Ascending aorta (tissue), 2 donors: ENCODE measurements around the gene NKD1. TPM values are rescaled to one million over a fixed set of nuclear protein-coding genes. Genes with fewer than 3 reads are reported as not detected.

Experiments
- DNase-seq, 2 donors: peaks; one replicate each; pipeline ENCODE4 v3.0.0-alpha.2; 2019; ENCODE audit warnings: low spot score in 2 of 2
- H3K27ac ChIP-seq, 2 donors: fragments of 200-600 bp; sonication (generic); one replicate each; pipeline ENCODE4 v1.5.1; 2016 to 2017; ENCODE audit warnings: mild to moderate bottlenecking in 1 of 2
- H3K27me3 ChIP-seq: fragments of 200-600 bp; sonication (generic); one replicate; pipeline ENCODE4 v1.5.1; 2017
- H3K36me3 ChIP-seq, 2 donors: fragments of 200-600 bp; sonication (generic); one replicate each; pipeline ENCODE4 v1.5.1; 2016
- H3K4me1 ChIP-seq, 2 donors: fragments of 200-600 bp; sonication (generic); one replicate each; pipeline ENCODE4 v1.5.1; 2016 to 2017; ENCODE audit warnings: mild to moderate bottlenecking in 1 of 2
- H3K4me3 ChIP-seq, 2 donors: fragments of 200-600 bp; sonication (generic); one replicate each; pipeline ENCODE4 v1.5.1; 2016 to 2017; ENCODE audit warnings: mild to moderate bottlenecking in 1 of 2
- H3K9me3 ChIP-seq, 2 donors: fragments of 200-600 bp; sonication (generic); one replicate each; pipeline ENCODE4 v1.5.1; 2016
- CTCF ChIP-seq, 3 experiments: fragments of 200-600 bp in 2 of 3; fragments of 450-650 bp in 1 of 3; sonication (generic) in 2 of 3; IDR thresholded peaks; one replicate each; pipeline ENCODE4 v1.5.1; 2016 to 2019; ENCODE audit warnings: antibody characterized with exemption in 3 of 3, mild to moderate bottlenecking in 1 of 3, moderate library complexity in 1 of 3
- intact Hi-C: fragments of 100-400 bp; cut with DNase I; formaldehyde crosslinking; loops from one replicate; pipeline ENCODE4 v1.15.1; 2023
- total RNA-seq: library from RNA; depleted of rRNA; stranded (reverse); fragments of >200 nt; gene quantifications from one replicate; pipeline ENCODE4 v1.1.0, GENCODE V29; 2016

NKD1 gene
- total RNA-seq, 1 donor from 2014 or later, result 33.2 TPM

DNA sequence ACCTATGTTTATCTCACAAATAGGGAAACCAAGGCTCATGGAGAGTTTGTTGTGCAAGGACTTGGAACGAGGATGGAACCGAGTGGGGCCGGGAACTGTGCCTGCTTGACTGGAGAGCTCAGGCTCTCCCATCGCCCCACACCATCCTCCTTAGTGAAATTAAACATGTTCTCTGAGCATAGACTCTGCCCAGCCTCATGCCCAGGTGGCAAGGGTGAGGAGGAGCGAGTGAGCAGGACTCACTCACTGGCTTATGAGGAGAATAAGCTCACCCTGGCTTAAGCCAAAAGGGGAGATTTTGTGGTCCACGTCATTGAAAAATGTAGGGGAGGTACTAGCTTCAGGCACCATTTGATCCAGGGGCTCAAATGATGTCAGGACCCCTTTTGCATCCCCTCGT lies 44.8 kb downstream of the NKD1 start:
- no peaks in the 10 kb centered on the region for H3K36me3 ChIP-seq
- H3K27ac ChIP-seq, result no peak overlapping the region
- H3K4me1 ChIP-seq, result peaks cover 9 to 20% of the 10 kb centered on the region in 2 donors
- no peak overlapping the region for H3K4me3 ChIP-seq
- H3K9me3 ChIP-seq, result no peaks in the 10 kb centered on the region
- intact Hi-C loops, result no loop called here
- no peaks in the 10 kb centered on the region for H3K27me3 ChIP-seq
- no peak for TF ChIP-seq CTCF (IDR thresholded peaks at IDR 0.05)
- DNase-seq, result no peak

- no peak for DNase-seq
- Histone ChIP-seq H3K4me3 (no peak overlapping the region), H3K27me3 (no peaks in the 10 kb centered on the region), H3K4me1 (peaks cover 15 to 26% of the 10 kb centered on the region in 2 donors), H3K9me3 (no peaks in the 10 kb centered on the region), H3K27ac (no peak overlapping the region), H3K36me3 (no peaks in the 10 kb centered on the region)
- intact Hi-C loops, result no loop called here
- TF ChIP-seq CTCF (IDR thresholded peaks at IDR 0.05), result peak in 1 of 3 experiments; percentile 9
These were observed 45.4 kb downstream of the NKD1 start for GRCh38 chr16:50593410-50594150.

DNA sequence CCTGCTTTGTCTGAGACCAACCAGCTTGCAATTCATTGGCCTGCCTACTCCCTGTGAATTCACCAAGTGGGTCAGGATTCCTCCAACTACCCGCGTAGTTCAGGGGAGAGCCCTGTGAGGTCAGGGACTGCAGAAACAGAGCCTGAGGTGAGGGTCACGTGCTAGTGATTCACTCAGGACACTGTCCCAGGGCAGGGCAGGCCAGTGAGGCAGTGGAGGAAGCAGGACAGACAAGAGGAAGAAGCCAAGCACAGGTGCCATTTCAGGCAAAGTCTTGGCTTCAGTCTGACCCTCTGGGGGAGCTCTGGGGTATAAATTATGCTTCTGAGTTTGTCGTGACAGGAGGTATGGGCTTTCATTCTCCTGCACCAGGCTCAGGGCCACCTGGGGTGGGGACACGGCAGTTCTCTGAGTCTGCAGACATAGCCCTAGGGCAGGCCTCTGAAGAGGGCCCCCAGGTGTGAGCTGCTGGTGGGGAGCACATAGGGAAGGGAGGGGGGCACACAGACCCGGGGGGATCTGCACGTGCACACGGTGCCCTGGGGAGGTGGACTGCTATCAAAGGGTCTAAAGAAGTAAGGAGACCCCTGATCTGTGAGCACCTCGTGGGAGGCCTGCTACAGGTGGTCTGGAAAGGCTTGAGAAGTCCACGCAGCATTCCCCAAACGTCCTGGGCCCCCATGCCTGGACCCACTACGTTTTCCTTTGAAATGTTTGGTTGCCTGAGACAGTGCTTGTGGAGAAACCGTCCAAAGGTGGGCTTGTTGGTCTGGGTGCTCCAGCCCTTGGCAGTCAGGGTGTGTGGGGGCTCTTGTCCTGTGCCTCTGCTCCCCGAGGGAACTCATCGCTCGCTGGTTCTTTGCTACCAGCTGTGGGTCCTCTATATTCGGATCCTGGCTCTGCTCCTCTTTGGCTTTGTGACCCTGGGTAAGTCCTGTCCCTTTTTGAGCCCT lies 46.4 kb downstream of the NKD1 start:
- peaks cover 19 to 34% of the 10 kb centered on the region in 2 donors for H3K4me1 ChIP-seq

DNA sequence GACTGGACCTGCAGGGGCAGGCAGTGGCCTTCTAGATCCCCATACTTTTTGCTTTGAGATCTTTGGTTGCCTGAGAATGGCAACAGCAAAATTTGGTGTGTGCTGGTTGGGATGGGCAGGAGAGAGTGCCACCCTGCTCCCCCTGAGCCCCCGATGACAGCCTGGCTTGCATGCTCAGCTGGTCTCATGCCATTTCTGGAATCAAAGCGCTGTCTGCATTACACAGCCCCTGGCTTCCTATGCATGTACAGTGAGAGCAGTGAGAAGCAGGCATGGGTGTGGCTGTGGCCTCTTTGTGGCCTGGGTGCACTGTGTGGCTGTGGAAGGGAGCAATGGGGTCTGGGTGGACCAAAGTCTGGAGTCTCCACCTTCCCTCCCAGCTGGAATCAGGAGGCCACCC lies 47.7 kb downstream of the NKD1 start:
- intact Hi-C loops, result no loop called here
- H3K9me3 ChIP-seq, result no peaks in the 10 kb centered on the region
- H3K36me3 ChIP-seq, result no peaks in the 10 kb centered on the region
- DNase-seq, result no peak
- H3K27ac ChIP-seq, result no peak overlapping the region
- H3K27me3 ChIP-seq, result no peaks in the 10 kb centered on the region
- H3K4me1 ChIP-seq, result peaks cover 23 to 44% of the 10 kb centered on the region in 2 donors
- no peak overlapping the region for H3K4me3 ChIP-seq
- TF ChIP-seq CTCF (IDR thresholded peaks at IDR 0.05), result no peak

More for the DNA sequence above, 46.4 kb downstream of the NKD1 start:
- Histone ChIP-seq H3K4me3 (no peak overlapping the region), H3K36me3 (no peaks in the 10 kb centered on the region), H3K27ac (no peak overlapping the region), H3K9me3 (no peaks in the 10 kb centered on the region), H3K27me3 (no peaks in the 10 kb centered on the region)
- TF ChIP-seq CTCF (IDR thresholded peaks at IDR 0.05), result no peak
- no peak for DNase-seq
- intact Hi-C loops, result no loop called here

DNA sequence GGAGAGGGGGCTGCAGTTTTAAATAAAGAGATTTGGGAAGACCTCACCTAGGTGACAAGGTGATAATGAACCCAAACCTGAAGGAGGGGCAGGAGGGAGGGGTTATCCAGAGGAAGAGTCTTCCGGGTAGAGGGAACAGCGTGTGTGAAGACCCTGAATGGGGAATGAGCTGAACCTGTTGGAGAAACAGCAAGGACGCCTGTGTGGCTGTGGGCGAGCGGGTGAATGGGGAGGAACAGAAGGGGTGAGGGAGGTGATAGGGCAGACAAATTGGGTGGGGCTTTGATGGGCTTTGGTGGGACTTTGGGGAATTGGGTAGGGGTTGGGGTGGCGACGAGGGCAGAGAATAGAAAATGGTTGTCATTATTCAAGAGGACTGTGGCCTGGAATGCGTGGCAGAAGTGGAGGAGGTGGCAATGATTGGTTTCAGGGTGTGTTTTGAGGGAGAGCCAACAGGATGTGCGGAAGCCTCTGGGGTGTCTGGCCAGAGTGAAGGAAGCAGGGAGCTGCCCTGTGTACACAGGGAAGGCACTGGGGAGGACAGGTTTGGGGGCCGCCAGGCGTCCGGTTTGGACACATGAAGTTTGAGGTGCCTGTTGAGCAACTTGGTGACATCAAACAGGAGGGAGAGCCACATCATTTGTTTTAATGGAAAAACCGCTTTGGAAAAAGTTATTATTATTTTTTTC lies 48.7 kb downstream of the NKD1 start:
- Histone ChIP-seq H3K27me3 (no peaks in the 10 kb centered on the region), H3K4me1 (peaks cover 26 to 49% of the 10 kb centered on the region in 2 donors), H3K27ac (no peak overlapping the region), H3K4me3 (no peak overlapping the region), H3K36me3 (no peaks in the 10 kb centered on the region), H3K9me3 (no peaks in the 10 kb centered on the region)
- intact Hi-C loops, result no loop called here
- TF ChIP-seq CTCF (IDR thresholded peaks at IDR 0.05), result no peak
- no peak for DNase-seq
